NCI-H1417 treated with DMSO at 0.1 percent for 48 hours (cell line): Measurements from ENCODE around the gene PRDM5.

Experiments
- DNase-seq: peaks from one replicate; lab custom pipeline; 2025; lab: John Stamatoyannopoulos, UW

The PRDM5 gene

DNA sequence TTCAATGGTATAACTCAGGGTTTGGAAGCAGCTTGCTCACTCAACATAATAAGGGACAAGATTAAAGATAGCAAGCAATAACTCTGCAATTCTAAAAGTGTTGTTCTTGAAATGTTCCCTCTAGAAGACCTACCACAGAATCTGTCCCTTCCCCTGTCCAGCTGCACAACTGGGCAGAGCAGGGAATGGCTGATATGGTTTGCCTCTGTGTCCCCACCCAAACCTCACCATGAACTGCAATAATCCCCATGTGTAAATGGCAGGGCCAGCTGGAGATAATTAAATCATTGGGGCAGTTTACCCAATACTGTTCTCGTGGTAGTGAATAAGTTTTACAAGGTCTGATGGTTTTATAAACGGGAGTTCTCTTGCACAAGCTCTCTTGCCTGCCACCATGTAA lies 19.1 kb downstream of the PRDM5 start:
- DNase-seq, result no peak

DNA sequence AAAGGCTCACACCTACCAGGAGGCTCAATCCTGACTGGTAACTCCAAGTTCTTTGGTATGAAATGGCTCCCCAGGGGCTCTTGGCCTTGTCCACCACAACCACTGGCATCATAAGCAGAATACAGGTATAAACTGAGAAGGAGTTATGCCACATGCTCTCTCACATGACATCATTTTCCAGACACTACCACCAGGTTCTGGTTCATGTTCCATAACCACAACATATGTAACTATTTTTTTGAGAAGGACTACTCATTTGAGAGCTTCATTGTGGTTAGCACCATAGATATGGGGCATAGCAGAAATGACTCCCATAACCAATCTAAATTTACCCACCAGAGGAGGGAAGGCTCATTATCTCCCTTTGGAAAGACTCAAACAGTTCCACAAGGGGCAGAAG lies 19.6 kb downstream of the PRDM5 start:
- DNase-seq, result no peak

DNA sequence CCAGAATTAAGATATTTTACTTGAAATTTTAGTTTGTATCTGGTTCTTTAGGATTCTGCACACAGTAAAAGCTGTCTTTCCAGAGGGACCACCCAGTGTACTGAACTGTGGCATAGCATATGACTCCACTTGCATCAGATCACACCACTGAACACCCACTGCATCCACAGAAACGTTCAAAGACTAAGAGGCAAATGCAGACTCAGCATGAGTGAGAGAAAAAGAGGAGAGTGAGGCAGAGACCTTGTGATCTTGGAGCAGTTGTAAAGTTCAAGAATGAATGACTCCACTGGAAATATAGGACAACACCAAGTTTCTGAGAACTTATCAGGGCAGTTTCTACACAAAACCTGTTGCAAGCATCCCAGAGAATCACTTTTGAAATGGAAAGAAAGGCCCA lies 20.8 kb downstream of the PRDM5 start:
- no peak for DNase-seq

DNA sequence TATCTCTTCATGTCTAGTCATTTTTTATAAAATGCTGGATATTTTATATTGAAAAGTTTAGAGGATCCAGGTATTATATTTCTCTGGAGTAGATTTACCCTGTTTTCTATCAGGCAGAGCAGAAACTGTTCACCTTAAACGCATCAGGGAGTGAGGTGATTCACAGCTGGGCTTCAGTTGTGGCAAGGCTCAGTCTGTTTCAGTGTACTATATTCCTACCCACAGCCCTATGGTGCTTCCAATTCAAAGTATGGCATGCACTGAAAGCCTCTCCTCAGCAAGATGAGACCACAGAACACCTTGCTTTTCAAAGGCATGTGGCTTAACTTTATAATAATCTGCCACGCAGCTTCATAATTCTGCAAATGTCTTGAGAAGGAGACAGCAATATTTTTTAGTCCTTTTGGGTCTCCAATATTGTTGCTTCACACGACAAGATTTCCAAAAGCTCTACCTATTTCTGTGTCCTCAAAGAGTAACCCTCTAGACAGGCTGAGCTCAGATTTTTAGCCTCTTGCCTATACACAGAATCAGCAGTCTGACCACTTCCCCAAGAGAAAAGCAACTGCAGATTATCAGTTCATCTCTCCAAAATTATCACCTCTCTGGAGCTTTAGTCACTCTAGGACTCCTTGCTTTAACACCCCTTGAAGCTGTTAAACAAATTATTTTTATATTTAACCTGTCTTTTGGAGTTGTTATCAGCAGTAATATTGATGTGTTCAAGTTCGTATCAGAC lies 24.4 kb downstream of the PRDM5 start:
- no peak for DNase-seq

DNA sequence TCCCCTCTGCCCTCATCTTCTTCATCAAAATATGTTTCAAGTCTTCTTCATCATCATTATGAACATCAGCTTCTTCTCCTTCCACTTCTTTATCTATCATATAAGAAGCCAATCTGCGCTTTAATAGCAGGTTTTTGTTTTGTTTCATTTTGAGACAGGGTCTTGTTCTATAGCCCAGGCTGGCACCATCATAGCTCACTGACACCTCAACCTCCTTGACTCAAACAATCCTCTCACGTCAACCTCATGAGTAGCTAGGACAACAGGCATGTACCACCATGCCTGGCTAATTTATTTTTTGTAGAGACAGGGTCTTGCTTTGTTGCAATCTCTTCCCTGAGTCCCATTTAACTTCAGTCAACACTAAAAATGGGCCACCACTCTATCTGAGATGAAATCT lies 27.0 kb downstream of the PRDM5 start:
- no peak for DNase-seq

DNA sequence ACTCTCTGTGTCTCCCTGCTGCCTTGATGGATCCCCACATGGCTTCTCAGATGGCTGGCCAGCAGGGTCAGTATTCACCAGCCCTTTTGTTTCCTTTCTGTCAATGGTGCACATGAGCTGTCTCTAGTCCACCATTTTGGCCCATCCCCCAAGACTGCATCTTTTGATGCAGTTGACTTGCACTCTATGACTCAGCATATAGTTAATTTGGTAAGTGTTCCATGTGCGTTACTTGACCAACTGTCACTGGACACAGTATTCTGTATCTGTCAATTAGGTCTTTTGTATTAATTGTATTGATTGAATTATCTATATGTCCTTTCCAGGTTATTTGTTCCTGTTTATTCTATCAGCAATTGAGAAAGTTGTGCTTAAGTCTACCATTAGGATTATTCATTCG lies 29.2 kb downstream of the PRDM5 start:
- no peak for DNase-seq

DNA sequence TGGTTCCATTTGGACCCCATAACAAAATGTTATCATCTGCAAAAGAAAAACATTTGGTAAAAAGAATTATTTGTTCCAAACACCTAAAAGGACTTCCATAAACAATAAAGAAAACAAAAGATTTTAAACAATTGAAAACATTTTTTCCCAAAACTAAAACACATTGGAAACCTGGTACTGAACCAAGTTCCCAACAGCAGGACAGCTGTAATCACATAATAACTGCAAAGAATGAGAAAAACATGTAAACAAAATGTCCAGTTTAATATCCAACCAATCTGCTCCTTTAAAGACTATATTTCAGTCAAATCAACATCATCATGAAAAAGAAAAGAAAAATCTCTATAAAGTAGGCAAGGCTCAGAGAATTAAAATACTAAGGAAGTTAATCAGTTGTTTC lies 36.3 kb downstream of the PRDM5 start:
- no peak for DNase-seq

DNA sequence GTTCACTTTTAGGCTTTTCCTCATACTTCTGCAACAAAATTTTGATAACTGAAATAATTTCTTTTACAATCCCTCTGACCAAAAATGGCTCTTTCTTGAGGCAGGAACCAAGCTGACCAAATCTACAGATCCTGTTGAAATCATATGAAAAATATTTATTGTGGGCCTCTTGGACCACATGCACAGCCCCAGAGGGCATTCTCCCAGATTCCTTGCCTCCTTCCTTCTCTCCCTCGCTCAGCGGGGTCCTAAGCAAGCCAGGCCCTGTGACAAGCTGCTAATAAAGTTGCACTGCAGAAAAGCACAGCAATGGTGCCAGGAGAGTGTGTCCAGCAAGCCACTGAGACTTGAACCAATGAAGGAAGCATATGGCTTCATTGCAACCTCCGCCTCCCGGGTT lies 40.7 kb downstream of the PRDM5 start:
- no peak for DNase-seq

DNA sequence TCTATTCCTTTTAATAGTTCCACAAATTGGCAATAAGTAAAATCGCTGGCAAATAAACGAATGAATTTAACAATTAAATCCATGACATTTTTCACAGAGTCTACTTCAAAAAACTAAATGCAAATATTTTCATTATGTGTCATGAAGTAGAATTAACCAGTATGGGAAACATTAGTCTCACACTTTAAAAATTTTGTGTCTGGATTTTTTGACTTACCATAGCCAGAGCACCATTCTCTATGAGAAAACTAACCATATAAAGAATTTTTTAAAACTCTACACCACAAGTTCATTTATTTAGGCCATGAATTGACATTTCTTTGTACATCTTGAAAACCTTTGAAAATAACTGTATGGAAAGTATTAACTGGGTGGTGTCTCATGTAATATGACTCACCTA lies 41.2 kb downstream of the PRDM5 start:
- DNase-seq, result no peak

DNA sequence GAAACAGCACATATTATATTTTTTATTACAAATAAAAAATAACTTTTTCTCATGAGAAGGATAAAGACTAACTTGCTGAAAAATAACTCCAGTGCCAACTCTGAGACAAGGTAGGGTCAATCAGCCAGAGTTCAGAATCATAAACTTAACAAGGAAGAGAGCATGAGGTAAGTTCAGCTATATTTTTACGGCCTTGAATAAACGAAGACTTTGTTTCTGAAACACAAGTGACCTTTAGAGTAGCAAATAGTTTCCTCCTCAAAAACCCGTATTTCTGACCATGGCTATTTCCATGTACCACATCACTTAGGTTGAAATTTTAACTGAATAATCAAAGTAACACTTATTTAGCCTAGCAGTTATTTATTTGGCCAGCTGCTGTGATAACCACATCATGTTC lies 45.5 kb downstream of the PRDM5 start:
- DNase-seq, result no peak

DNA sequence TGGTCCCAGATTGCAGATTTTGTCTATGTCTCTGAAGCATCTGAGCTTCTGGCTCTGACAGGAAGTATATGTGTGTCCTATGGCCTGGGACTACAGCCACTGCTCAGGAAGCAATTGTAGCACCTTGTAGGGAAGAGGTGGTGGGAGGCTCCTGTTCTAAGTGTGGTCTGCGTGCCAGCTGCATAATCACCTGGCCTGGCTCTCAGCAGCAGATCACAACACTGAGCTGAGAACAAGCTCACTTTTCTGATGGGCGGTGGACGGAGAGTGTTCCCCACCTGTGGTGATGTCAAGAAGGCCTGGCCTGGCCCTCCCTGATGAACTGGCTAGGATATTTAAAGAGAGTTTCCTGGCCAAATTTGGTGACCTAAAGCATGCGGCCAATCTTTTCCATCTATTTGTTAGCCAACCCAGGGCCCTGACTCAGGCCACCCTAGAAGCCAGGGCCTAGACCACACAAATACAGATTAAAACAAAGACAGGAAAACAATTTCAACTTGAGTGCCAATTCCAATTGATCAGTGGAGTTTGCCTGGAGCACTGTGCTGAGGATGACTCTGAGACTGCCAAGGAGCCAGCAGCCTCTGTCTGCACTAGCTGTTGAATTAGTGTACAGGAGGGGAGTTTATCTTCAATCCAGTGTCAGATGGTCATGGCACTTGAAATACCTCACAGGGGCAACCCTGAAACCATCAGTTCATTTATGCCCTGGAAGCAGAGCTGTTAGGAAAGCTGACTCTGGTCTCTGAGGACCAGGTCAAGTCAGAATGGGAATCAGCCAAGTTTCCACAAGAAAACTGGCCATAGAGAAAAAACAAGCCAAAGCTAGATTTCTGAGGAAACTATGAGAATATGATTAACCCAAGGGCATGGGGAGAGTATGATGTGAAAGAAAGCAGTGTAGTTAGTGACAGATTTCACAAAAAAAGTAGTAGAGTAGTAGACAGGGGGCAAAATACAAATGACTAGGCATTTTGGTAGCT lies 47.4 kb downstream of the PRDM5 start:
- no peak for DNase-seq

DNA sequence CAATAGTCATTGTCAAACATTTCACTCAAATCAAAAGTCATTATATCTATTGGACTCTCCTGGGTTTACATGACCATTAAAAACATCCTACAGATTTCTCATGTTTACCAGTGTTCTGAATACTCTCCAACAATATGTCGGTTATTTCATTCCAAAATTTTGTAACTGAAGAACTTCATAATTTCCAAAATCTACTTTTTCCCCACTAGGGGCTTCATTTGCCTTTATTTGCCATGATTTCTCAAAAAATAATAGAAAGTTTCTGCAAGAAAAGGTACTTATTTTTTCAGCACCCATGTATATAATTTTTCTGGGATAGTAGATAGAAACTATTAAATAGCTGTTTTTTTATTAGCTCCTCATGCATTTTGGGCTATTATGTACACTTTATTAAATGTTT lies 49.0 kb downstream of the PRDM5 start:
- no peak for DNase-seq

DNA sequence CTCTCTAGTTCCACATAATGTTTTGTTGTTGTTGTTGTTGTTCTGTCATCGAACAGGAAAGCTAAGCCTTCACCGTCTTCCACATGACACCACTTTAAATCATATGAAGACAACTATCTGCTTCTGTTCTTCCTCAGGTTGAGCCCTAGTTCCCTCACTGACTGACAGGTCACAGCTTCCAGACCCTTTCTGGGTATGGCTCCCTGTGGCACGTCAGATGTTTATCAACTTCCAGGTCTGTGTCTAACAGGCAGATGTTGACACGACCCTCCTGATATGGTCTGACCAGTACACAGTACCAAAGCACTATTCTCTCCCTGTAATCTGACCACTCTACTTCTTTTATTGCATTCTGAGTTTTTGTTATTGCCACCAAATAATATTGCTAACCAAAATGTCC lies 51.4 kb downstream of the PRDM5 start:
- DNase-seq, result no peak

DNA sequence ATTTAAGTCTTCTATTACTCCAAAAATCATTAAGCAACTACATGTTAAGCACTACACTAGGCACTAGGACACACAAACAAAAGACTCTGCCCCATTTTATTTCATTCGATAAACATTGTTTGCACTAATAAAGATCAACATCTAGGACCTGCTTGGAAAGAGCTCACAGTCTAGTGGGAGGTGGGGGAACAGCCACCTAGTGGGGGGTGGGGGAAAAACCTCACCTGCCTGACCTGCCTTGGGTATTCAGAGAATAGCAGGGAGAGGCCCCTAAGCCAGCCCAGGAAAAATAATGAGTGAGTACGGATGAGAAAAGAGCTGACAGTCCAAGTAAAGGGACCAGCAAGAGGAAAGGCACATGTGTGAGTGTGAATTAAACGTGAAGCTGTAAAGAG lies 52.2 kb downstream of the PRDM5 start:
- DNase-seq, result no peak

DNA sequence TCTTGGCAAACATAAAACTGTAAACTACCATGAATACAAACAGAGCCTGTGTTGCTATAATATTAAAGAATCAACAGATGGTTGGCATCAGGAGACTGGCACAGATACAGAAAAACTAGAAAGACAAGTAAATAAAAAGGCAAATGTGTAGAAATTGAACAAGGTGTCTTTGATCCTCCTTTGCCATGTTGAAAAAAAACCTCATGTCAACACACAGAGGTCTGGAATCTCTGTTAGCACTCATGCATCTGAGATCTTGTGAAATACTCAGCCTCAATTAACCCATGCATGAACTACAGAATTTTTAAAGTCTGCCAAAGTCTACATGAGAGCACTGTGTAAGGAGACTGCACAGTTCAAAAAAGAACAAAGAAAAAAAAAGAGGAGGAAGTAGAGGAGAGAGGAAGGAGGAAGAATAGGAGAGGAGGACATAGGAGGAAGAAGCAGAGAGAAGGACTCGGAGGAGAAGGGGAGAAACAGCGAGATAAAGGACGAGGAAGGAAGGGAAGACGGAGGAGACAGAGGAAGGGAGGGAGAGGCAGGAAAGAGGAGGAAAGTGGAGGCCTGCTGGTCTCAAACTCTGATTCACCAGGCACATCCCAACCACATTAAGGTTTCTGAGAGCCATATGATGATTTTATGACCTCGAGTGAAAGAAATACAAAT lies 52.8 kb downstream of the PRDM5 start:
- no peak for DNase-seq

DNA sequence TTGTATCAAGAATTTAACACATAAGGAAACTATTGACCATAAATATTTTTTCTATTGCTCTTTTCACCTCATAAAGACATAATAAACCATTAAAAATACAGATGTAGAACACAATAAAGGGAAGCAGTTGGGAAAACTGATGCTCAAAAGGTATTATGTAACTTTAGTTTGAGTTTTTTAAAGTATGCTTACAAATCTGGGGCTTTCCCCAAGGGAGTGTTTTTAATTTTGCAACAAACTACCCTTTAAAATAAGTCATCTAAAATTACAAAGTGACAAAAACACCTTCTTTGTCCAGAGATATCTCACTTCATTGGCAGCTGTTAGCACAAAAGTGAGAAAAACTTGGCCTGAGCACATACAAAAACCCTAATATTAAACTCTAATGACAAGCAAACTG lies 55.0 kb downstream of the PRDM5 start:
- DNase-seq, result no peak

DNA sequence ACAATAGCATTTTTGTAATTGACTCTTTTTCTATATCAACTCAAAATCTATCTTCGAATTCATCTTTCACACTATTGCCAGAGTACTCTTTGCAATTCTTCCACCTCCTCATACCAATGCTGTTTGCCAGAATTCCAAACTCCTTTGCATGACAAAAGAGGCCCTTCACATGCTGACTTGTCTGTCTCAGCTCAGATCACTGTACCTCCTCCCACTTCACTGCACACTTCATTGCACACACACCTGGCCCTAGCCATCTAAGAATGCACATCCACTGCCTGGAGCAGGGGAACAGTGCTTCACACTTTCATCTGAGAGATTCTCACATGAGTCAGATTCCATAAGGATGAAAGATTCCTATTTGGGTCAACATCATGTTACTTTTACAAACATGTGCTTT lies 56.5 kb downstream of the PRDM5 start:
- no peak for DNase-seq

DNA sequence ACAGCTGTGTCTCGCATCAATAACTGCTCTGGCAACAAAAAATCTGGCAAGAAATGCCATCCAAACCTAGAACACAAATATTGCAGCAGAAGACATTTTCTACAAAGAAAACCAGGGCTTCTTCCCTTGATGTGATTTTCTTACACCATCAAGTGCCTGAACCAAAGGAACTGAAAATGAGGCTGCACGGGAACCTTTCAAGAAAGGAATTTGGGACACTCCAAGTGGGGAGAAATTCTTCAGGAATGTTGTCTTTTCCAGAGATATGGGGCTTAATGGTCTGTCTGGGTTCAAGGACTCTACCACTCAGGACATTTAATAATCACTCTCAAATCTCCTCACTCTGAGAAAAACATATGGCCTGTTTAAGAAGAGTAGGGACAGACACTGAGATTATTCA lies 57.6 kb downstream of the PRDM5 start:
- no peak for DNase-seq

DNA sequence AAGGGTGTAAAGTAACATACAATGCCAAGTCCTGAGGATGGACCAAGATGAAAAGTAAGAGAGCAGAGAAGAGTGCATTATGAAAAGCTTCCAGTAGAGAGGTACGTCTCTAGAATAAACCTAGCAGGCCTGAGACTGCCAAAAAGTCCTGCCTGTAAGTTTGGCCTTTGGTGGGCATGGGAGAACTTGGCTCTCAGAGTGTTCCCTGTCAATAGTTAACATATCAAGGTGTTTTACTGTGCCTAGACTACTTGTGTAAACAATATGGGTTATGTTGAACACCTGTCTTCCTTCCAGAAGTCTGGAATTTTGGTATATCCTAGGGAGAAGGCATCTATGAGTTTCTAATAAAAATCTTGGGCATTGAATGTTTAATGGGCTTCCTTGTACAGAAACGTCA lies 60.1 kb downstream of the PRDM5 start:
- DNase-seq, result no peak

DNA sequence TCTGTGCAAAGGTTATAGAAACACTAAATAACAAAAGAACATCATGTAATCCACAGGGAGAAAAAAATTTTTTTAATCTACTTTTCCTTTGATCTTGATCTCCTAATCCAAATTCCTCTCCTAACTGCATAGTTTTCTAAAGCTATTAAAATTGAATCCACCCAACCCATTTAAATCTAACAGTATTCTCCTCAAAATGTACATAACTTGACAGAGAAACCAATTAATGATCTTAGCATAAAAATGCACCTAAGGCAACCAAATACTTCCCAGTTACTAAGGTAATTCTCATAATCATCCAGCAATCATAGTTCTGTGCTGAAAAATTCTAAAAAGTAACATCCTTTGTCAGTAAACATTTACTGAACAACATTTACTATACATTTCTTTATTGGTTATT lies 60.7 kb downstream of the PRDM5 start:
- no peak for DNase-seq

DNA sequence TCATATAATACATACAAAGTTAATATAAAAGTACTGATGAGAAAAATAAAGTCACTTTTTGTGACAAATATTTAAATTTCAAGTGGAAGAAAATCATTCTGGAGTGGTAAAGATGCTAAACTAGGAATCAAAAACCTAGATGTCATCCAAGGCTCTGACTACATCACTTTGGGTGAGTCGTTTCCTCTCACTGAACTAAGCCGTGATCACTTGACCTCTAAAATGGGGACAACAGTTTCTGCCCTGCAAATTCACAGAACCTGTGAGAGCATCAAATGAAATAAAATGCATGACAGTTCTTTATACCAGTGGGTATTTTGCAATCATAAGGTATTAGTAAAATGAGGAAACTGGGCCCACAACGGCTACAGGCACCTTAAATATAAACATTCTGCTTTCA lies 63.8 kb downstream of the PRDM5 start:
- DNase-seq, result no peak

DNA sequence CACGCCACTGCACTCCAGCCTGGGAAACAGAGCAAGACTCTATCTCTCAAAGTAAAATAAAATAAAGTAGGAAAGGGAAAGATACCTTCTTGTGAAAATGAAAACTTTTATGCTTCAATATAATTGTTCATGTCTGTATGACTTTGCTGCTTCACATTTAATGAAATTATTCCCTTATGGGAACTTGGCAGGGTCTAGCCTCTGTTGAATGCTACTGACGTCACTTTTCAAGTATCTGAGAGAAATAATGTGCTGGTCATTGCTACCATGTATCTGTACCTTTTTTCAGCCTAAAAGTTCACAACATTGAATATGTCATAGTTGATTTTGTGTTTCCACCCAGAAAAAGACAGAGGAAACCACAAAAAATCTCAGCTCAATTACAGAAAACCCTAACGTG lies 65.2 kb downstream of the PRDM5 start:
- DNase-seq, result no peak

DNA sequence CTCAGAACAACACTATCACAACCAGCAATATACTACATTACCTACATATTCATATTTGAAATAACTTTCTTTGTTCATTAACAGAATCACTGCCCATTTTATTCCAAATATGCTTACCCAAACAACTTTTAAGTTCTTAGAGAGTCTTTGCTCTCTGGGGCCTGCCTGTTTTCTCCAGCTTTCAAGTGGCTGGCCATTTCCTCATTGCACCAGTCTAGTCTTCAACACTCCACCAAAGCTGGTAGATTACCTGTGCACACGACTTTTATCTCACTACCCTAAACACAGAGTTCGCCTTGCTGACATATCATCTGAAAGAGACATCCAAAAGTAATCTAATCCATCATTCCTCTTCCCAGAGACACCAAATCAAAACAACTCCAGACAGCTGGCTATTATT lies 66.2 kb downstream of the PRDM5 start:
- no peak for DNase-seq
